ELF-1 (cell line): ENCODE measurements around the gene SLC25A41.

ENCODE experiments used
- DNase-seq: peaks from one replicate; pipeline ENCODE4 v3.0.0-alpha.2; 2016; ENCODE audit warnings: low read depth, low spot score

The SLC25A41 gene

DNA sequence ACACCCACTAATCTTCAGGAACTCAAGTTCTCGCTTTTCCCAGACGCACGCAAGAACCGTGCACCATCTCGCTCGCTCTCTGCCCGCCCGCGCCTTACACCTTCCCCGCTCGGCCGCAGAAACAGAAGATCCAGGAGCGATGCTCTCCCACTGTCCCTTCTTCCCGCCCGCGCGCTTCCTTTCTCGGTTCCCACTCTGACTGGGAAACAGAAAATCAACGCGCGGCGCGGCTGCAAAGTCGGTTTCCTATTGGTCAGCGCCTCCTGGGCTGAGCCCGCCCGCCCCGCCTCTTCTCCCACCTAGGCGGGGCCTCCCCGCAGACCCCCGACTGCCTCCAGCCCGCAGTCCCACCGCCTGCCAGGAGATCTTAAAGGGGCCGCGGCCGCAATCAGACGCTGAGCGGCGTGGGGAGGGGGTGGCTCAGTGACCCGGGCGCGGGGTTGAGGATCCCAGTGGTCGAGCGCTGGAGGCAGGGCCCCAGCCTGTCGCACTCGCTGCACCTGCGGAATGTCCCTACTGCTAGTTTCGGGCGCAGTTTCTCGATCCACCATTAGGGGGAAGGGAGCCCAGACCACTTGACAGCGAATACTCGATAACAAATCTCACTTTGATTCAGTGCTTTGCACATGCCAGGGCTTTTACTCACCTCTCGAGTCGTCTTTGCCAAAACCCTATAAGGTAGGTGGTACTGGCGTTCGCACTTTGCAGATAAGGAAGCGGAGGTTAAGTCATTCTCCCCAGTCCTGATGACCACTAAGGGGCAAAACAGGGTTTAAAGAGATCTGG, 26.7 kb upstream of the SLC25A41 start:
- peak; percentile 98 for DNase-seq

DNA sequence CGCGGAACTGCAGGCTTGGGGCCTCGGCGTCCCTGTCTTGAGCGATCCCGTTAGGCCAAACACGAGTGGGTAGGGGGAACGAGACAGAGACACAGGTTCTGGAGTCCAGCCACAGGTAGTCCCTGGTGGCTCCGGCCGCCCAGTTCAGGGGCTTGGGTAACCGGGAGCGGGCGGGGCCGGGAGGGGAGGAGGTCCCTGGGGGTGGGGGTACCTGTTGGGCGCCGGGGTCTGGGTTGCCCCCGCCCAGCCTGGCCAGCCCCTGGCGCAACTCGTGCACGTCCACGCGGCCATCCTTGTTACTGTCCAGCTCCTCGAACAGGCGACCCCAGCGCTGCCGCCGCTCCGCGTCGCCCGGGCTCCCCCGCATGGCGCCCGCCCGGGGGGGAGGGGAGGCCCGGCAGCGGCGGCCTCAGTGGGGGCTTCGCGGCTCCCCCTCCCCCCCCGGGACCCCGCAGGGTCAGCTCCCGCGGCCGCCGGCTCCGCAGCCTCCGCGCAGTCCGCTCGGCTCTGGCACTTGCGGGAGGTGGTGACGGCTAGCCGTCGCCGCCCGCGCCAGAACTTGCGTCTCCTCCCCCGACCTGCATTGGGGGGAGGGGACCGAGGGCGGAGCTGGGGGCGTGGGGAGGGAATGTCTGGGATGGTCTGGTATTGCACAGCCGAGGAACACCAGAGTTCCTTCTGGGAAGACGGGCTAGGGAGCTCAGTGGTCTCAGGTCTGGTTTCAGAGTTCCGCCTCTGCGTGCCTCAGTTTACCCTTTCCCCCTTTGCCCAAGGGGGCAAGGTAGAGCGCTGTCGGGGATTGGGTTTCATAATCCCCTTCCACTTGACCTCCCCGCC, 25.9 kb upstream of the SLC25A41 start, which contains the start of gene SLC25A23:
SLC25A23 (minus strand) TSS at position 531 of the 837 bp plus-strand sequence; CDS start at position 367, 164 bp downstream.
- DNase-seq: no peak

- peak; percentile 18 for DNase-seq
These were observed 25.2 kb upstream of the SLC25A41 start for GRCh38 chr19:6458695-6459261.

- DNase-seq: no peak
These were observed 24.6 kb upstream of the SLC25A41 start for GRCh38 chr19:6457958-6458694.

- DNase-seq: no peak
These were observed 22.4 kb upstream of the SLC25A41 start for GRCh38 chr19:6455924-6456323.

- DNase-seq: no peak
These were observed 20.5 kb upstream of the SLC25A41 start for GRCh38 chr19:6453951-6454565.

DNA sequence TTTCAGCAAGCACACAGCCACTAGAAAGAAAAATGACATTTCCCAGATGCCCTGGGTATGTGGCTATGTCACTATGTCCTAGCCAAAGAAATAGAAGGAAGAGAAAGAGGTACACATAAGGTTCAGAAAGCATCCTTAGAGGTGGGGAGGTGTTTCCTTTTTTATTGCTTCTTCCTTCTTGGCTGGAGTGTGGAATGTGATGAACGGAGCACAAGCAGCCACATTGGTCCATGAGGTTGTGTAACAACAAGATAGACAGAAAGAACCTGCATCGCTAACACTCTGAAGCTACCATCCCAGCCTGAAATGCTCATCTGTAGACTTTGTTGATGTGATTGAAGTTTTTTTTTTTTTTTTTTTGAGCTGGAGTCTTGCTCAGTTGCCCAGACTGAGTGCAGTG, 19.3 kb upstream of the SLC25A41 start:
- no peak for DNase-seq

- DNase-seq: no peak
These were observed 18.7 kb upstream of the SLC25A41 start for GRCh38 chr19:6452223-6452614.

DNA sequence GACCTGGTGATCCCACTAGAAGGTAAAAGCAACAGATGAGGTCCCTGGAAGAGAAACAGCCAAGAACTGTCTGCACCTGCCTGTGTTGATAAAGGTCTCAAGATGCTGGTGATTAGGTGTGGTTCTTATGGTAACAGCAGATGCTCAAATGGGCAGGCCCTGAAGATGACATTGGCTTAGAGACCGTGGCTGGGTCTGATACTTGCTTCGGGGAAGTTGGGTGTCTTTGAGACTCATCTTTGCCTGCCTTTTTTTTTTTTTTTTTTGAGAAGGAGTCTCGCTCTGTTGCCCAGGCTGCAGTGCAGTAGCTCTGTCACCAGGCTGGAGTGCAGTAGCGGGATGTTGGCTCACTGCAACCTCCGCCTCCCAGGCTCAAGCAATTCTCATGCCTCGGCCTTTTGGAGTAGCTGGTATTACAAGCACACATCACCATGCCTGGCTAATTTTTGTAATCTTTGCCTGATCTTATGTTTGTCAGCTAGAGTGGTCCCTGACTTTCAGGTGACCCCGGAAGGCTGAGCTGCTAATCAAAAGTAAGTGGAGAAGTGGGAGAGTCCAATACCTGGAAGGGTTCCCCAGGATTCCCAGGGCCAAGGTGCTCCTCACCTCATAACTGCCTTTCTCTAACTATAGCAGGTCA, 18.1 kb upstream of the SLC25A41 start:
- no peak for DNase-seq

- no peak for DNase-seq
These were observed 16.6 kb upstream of the SLC25A41 start for GRCh38 chr19:6450166-6450565.

DNA sequence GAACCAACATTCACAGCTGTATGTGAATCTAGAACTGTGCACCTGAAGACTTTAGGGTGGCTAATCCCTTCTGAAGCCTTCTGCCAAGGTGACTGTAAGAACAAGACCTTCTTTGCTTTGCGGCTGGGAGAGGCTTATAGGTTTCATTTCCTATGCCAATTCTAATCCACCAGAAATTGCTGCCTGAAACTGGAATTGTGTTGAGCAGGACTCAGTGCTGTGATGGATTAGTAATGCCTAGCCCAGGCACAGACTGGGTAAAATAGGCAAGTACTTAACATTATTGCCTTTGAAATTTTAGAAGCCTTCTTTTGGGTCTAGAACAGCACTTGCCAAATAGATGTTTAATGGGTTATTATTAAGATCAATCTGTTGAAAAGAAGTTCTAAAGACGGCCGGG, 14.5 kb upstream of the SLC25A41 start:
- no peak for DNase-seq

- DNase-seq: no peak
These were observed 12.9 kb upstream of the SLC25A41 start for GRCh38 chr19:6446452-6446851.

DNA sequence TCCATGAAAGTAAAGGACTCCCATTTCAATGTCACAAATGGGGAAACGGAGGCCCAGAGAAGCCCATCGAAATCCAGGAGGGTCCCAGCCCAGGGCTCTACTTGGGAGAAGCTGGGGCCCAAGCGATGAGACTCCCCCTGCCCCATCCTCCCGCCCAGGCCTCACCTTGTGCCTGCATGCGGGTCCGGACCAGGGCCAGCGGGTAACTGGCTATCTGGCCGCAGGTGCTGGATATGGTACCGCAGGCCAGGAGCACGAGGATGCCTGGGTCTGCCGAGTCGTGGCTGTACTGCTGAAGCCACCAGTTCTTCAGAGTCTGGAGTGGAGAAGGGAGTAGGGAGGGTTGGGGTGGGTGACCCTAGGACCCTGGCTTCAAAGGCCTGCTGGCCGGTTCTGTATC, 10.4 kb upstream of the SLC25A41 start:
- no peak for DNase-seq

DNA sequence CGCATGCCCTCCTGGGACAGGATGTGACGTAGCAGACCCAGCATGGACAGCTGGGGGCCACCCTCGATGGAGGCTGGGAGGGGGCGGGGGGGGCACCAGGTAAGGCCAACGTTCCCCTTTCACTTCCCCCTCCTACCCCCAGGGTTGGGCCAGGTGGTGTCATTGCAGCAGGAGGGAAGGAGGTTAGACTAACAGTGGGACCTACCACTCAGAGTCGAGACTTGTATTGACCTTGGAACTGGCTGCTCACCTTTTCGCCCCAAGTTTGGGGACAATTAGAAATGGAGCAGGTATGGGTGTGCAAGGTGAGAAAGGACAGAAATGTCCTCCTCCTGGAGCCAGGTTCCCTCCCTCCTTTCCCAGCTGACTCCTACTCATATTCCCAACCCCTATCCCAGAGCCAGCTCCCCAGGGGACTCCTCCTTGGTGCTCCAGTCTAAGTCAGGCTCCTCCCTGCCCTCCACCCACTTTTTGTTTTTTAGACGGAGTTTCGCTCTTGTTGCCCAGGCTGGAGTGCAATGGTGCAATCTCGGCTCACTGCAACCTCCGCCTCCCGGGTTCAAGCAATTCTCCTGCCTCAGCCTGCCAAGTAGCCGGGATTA, 8.6 kb upstream of the SLC25A41 start:
- no peak for DNase-seq

DNA sequence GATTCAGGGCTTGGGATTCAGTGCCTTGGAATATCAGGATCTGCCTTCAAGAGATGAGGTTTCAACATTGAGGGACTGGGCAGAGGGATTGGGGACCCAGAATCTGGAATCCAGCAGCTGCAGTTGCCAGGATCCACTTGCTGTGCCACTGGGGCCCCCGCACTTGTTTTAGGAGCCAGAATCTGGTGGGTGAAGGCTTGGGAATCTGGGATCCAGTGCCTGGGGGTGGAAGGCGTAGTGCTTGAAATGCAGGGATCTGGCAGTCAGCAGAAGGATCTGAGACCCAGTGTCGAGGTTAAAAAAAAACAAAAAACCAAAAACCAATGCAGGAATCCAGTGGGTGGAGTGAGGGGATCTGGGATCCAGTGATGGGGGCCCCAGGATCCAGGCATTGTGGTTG, 7.3 kb upstream of the SLC25A41 start:
- no peak for DNase-seq

- DNase-seq: no peak
These were observed 6.2 kb upstream of the SLC25A41 start for GRCh38 chr19:6439743-6440142.

DNA sequence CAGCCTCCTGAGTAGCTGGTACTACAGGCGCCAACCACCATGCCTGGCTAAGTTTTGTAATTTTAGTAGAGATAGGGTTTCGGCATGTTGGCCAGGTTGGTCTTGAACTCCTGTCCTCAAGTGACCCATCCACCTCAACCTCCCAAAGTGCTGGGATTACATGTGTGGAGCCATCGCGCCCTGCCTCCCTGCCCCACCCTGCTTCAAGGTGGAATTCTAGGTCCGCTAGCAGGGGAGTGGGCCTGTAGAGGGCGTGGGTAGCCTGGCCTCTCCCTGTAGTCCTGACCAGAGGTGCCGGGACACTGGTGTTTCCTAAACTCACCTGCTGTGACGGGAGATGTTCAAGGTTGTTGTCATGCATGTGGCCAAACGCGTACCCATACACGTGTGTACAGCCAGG, 398 bp downstream of the SLC25A41 start:
- no peak for DNase-seq

GRCh38 chr19:6431891-6432290, 1.7 kb downstream of the SLC25A41 start:
- no peak for DNase-seq

DNA sequence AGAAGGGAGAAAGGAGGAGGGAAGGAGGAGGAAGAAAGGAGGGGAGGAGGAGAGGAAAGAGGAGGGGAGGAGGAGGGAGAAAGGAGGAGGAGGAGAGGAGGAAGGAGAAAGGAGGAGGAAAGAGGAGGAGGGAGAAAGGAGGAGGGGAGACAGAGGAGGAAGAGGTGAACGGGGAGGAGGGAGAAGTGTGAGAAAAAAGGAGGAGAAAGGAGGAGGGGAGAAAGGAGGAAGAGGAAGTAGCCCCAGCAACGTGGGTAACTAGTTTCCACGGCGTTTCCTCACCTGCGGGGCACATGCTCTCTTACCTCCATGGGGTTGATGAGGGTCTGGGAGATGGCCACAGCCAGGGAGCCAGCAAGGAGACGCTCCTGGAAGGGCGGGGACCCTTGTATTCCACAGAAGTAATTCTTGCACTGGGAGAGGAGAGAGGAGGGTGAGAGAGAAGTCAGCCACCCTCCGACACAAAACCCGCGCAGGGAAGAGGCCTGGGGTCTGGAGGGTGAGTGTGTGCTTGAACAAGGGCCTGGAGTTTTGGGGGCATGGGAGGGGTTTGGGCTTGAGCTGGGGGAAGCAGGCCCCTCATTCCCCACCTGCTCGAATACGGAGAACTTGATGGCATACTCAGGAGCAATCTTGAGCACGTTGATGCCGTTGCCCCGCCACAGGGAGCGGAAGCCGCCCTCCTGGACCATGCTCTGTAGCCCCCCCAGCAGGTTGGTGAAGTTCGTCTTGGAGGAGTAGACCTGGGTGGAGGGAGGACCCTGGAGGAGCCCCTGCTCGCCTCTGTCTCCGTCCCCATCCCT, 3.9 kb downstream of the SLC25A41 start:
- no peak for DNase-seq
